GM18498 (cell line): ENCODE measurements around the gene CDH22.

ENCODE experiments used
- ATAC-seq: cut with Tn5 transposase; IDR thresholded peaks from one replicate; pipeline ENCODE4 v1.9.1; 2021; ENCODE audit warnings: mild to moderate bottlenecking, moderate library complexity; ENCODE audit not compliant: unreplicated experiment

The CDH22 gene

DNA sequence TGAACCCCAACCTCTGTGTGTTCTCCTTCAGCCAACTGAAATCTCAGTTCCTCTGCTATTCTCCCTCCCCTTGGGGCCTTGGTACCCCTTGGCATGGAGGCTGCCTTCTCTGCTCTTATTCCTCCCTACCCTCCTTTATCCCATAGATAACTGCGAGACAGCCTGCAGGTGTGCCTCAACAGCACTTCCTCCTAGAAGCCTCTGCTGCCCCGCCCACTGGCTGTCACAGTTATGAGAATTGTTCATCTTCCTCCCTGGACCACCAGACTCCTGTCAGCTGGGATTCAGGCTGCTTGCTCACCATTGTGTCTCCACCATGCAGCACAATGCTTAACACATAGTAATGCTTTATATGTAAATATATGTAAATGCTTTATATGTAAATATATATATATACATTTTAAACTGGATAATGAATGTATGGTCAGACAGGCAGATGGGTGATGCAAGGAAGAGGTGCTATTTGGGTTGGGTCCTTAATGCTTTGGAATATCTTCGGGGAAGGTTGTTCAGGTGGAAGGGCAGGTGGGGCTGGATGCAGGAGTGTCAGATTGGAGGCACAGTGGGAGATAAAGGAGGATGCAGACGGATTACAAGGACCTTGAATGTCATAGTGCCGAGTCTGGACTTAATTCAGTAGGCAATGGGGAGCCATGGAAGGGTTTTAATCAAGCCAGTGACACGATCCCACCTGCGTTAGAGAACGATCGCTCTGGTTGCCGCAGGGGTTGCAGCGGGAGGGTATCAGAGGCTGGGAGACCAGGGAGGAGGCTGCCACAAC, 4.9 kb downstream of the CDH22 start:
- ATAC-seq: no peak

DNA sequence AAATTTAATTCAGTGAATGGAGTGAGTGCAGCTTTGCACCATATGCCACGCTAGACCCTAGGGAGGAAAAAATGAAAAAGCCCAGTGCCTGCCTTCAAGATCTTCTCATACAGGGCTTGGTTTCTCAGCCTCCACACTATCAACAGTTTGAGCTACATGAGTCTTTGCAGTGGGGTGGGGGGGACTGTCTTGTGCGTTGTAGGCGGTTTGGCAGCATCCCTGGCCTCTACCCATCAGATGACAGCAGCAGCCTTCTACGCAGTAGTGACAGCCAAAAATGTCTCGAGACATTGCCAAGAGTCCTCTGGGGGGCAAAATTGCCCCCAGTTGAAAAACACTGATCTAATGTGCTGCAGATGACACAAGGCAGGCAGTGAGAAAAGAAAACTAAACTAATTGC, 6.2 kb downstream of the CDH22 start:
- no peak for ATAC-seq

DNA sequence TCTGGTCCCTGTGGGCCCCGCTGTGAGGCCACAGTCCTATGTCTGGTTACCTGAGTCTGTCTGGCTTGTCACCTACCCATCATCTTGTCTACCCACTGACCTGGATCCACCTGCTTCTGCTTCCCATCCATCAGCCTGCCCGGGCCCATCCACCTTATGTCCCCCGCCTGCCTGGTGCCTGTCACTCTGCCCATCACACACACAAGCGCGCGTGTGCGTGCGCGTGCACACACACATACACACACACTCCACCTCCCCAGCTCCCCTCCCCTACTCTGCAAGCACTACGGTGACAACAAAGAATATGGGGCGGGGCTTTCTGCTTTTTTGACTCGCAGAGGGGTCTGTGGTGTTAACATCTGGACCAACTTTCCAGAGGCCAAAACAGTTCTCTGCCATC, 8.0 kb downstream of the CDH22 start:
- no peak for ATAC-seq

DNA sequence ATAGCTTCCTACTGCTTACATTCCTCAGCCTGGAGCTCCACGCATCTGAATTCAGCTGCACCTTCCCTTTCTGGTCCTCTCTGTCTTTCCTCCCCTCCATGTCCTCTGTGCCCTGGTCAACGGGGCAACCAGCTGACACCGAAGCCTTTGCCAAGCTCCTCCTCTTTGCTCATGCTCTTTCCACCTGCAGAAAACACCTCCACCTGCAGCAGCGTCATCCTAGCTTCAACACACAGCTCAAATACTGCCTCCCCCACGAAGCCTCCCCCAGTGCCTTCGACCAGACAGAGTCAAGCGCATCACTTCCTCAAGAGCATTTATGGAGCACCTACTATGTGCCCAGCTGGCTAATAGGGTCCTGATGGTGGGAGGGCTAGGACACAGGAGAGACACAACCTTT, 9.2 kb downstream of the CDH22 start:
- ATAC-seq: no peak

DNA sequence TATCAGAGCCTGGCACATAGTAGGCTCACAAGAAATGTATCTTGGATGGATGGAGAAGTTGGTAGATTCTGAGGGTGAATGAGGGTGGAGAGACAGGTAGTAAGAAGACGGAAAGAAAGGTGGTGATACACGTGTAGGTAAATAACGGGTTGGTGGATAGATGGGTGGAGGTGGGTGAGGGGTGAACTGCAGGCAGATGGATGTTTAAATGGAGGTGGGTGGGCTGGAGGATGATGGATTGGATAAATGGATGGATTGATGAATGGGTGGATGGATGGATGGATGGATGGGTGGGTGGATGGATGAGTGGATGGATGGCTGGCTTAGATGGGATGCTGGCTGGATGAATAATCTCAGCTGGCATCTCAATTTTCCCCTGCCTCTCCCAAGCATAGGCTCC, 9.9 kb downstream of the CDH22 start:
- no peak for ATAC-seq

DNA sequence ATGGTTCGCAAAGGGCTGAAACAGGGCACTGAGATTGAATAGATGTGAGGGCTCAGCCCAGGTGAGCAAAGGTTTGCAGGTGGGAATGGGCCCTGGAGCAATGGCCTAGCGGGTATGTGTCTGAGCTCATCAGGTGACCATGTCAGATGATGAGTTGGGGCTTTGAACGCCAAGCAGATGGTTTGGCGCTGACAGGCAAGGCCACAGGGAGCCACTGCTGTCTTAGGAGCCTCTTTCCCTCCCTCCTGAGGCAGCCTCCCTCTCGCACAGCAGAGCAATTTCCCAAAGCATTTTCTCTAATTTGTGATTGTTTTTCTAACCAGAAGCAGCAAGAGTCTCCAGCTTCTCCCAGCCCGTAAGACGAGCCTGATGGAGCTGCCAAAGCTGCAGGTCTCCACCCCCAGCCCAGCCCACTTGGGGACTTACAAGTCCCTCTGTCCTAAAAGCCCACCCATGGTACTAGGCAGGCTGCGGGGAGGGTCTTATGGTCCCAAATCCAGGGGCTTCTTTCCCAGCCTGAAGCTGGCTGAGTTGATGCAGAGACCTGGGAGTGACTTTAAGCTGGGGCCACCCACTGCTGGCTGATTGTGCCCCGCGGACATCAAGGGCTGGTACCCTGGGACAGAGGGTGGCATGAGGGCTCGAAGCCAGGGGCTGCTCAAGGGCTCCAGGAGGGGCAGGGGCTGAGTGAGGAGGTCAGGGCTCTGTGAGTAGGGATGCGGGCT, 11.6 kb downstream of the CDH22 start:
- no peak for ATAC-seq

DNA sequence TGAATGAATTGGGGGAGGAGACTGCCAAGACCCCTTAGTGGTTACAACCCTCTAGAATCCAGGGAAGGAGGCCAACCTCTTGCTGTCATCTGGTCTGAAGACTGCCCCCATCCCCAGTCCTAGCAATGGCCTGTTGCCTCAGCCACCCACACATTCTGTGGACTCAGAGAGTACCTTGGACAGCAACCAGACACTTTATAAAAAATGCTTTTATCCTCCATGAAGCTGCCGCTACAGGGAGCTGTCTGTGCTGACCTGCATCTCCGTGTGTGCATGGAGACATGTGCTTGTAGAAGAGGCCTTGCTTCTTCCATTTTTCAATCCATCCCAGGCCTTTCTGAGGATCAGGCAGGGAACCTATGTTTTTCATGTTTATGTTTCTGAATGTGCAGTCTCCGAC, 15.2 kb downstream of the CDH22 start:
- ATAC-seq: no peak

DNA sequence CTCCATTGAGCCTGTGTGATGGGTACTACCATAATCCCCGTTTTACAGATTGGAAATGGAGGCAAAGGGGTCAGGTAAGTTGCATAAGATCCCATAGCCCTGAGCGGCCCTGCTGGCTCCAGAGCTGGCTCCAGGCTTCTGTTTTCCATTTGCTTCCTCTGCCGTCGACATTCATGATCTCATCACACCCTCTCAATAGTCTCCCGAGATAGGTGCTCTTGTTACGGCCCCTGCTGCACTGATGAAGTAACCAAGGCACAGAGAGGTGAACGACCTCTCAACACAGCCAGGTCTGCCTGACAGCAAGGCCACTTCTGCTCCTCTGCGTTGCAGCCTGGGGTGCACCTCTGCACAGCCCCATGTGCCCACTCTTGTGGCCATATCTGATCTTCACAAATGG, 16.9 kb downstream of the CDH22 start:
- ATAC-seq: no peak

DNA sequence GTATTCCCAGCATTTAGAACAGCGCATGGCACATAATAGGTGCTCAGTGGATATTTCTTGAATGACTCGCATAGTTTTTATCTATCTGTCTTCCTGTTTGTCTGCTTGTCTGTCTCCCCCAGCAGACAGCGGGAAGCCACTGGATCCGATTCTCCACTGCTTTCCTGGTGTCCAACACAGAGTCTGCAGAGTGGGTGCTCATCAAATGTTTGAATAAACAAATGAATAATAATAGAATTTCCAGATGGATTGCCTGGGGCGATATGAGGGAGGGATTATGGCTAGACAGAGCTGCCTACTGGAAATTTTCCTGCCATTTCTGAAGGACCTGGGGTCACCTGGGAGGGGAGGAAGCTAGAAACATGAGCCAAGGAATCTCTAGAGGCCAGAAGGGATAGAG, 18.9 kb downstream of the CDH22 start:
- ATAC-seq: no peak

DNA sequence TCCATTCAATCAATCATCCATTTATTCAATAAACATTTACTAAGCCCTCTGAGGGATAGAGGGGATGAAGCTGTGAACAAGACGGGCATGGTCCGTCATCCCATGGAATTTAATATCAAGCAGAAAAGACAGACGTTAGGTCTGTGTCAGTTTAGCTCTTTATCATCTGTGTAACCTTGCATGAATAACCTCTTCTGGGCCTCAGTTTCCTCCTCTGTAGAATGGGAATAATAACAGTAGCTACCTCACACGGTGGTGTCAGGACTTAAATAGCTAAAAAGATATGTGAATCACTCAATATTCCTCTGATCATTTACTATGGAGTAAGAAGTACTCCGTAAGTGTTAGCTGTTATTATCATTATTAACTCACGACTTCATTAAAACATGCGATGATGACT, 21.3 kb downstream of the CDH22 start:
- ATAC-seq: no peak

DNA sequence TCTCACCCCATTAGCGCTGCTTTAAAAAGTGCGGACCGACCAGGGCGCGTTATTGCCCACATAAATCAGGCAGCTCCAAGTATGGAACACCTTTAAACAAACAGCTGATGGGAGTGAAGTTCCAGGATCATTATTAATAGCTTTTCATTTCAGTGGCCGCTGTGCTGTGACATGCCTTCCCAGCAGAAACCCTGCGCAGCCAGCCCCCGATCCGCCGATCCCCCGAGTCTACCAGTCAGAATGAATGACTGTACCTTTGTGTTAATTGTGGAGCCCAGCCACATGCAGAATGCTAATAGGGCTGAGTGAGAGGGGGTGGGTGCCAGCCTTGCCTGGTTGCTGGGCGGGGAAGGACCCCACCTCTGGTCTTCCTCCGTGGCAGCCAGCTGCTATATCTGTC, 21.9 kb downstream of the CDH22 start:
- no peak for ATAC-seq

DNA sequence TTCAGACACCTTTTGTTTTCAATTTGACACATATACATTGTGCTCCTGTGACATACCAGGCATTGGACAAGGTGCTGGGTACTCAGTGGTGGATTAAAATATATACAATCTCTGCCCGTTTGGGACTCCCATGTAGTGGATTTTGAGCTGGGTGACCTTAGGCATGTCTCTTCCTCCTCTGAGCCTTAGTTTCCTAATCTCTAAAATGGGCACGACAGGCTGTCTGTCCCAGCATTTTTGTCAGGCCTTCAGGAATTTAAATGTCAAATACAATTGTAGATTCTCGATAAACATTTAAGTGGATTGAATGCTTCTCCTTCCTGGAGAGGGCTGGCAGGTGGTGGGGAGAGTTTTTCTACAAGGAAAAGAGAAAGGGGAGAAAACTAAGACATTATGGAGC, 22.6 kb downstream of the CDH22 start:
- ATAC-seq: no peak

DNA sequence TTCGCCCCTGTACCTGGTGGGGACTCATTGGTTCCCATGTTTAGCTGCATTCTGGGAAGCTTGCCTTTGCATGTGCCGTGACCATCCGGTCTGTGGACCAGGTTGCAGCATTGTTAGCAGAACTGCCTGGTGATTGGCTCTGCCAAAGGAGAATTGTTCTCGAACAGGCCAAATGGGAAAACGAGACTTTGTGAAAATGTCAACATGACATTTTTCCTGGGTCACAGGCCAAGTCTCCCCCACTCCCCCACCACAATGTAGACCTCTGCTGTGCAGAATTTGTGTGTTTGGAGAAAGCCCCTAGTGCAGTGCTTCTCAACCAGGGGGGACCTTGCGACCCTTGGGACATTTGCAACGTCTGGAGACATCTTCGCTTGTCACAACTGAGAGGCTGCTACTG, 23.2 kb downstream of the CDH22 start:
- no peak for ATAC-seq

DNA sequence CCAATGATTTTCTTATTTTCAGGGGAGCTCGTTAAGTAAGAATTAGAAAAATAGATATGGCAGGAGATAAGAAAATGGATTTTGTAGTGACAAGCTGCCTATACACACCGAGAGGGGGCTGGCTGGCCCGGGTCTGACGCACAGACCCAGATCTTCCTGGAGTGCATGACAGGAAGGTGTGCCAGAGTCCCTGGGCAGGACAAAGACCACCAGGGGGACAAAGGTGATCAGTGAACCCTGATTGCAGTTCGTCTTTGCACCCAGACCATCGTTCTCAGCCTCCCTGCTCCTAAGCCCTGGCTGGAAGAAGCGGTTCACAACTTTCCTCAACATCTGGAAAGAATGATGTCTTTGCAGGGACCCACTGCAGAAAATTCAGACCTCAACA, 24.3 kb downstream of the CDH22 start:
- no peak for ATAC-seq

DNA sequence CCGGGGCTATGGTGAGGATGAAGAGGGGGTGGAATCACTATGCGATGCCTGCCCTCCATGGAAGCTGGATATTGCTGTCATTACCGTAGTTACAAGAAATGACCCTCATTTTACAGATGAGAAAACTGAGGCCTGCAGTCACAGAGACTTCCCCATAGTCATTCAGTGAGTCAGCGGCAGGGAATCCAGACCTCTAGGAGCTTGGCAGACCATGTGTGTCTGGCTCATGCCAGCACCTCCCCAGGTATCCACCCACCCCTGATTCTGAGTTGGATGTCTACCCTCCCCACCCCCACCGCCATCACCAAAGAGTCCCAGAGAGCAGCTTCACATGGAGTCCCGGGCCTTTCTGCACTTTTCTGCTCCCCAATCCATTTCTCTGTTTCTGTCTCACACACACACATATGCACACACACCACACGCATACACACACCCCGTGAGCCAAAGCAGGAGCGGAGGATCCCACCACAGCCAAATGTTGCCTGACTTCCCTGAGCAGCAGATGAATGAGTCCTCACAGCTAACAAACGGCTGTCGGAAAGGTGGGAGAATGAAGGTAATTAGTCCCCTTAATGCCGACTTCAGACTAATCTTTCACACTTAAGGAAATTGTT, 24.8 kb downstream of the CDH22 start:
- no peak for ATAC-seq

DNA sequence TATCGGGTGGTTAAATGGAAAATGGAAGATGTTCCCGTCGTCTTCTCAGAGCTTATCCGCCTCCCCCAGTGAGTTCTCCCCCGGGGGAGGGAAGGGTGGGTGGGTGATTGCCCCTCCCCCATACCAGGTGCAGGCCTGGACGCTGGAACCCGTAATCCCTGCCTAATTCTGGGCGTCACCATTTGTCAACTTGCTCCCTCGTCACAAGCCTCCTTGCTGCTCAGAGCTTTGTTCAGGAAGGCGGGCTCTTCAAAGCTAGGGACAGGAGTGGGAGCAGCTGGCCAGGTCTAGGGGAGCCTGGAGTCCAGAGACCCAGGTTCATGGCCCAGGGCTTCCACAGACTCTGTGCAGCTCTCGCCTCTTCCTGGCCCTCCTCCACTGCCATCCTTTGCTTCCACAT, 25.6 kb downstream of the CDH22 start:
- ATAC-seq: no peak

DNA sequence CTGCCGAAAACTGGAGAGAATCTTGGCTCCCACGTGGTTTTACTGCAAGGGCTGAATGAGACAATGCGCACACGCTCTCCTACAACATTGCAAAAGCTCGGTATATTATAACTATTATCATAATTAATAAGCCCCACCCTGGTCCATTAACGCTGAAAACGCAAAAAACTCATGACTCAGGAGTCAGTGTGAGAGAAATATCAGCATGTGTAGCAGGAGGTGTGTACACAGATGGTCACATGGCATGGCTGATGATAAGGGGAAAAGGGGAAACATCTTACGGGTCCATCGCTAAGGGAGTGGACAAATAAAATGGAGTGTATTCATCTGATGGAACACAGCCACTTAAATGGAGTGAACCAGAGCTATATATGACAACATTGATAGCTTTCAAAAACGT, 29.2 kb downstream of the CDH22 start:
- ATAC-seq: no peak

DNA sequence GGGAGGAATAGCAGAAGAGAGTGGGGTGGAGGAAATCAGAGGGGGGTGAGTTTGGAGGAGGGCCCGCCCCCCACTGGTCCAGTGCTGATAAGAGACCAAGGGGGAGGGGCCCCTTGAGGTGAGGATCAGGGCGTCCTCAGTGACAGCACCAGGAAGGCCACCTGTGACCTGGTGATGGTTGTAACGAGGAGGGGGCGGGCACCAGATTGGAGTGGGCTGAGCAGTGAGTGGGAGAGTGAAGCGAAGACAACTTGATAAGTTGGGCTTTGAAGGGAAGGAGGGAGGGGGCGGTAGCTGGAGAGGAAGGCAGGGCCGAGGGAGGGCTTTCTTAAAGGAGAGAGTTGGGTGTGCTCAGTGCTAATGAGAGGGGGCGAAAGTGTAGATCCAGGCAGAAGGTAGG, 30.7 kb downstream of the CDH22 start:
- no peak for ATAC-seq

DNA sequence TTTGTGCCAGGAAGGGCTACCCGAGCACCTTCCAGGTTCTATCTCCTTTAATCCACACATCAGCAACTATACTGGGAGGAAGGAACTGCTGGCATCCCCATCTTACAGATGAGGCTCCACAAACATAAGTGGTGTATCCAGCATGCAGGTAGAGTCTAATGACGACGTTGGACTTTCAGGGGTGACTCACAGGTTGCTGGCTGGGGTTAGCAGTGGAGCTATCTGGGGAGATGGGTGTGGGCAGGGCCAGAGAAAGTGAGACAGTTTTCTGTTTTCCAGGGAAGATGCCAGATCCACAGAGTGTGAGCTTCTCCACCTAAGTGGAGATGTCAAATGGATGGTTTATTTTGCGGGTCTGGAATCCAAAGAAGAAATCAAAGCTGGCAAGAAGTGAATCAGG, 31.8 kb downstream of the CDH22 start:
- no peak for ATAC-seq

DNA sequence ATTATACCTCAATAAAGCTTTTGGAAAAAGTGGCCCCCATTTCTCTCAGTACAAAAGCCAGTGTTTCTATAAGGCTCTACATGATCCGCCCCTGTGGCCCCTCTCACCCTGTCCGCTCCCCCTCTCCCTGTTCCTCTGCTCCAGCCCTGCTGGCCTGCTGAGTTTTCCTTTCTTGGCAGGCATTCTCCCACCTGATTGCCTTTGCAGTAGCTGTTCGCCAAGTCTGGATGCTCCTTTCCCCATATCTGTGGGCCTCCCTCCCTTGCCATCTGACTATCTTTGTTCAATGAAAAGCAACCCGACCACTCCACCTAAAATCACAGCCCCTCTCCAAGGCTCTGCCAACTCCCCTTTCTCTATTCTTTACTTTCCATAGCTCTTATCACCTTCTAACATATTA, 33.2 kb downstream of the CDH22 start:
- ATAC-seq: no peak

DNA sequence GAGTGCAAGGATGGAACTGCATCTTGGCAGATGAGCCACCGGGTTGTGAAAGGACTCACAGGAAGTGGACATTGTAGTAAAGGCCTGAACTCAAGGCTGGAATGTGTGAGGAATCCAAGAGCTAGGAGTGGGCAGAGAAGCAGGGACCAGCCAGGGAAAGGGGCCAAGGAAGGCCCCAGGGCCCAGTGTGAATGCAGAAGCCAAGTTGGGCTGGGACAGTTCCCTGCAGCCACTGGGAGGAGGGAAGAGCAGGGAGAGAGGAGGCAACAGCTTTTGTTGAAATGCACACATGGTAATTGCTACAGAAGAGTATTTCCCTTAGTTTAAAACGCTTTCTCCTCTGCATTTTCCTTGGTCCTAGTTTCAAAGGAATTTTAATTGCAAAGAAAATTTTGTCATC, 34.6 kb downstream of the CDH22 start:
- no peak for ATAC-seq

DNA sequence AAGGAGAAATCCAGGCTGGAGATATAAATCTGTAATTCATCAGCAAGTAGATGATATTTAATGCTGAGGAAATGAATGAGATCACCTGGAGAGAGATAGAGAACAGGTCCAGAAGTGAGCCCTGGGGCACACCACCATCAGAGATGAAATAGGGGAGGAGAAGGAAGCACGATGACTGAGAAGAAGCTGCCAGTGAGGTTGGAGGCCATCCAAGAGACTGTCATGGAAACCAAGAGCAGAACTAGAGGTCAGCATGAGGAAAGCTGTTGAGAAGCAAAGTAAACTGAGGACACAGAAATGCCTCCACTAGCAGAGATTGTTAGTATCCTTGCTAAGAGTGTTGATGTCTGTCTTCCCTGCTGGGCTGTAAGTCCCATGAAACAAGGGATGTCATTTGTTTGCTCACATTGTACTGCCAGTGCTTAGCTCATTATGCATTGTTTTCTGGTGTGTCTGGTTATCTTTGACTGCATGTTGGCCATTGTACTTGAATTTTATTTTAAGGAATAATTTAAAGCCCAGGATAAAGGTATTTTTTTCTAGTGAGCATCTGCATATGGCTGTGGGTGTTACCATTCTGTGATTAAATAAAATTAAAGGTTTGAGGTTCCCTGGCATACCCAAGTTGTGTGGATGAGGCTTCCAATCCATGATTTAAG, 35.8 kb downstream of the CDH22 start:
- ATAC-seq: no peak
